RPMI7951 (cell line): Measurements from ENCODE around the gene DOCK4. TPM values are rescaled to one million over a fixed set of nuclear protein-coding genes. Genes with fewer than 3 reads are reported as not detected.
"Not testable (repeated sequence)": the region's sequence is repeated elsewhere in the genome, so short reads cannot be mapped to it uniquely, and the experiment has no call there.

Experiments used
- DNase-seq: peaks from one replicate; pipeline ENCODE4 v3.0.0-alpha.2; 2012; ENCODE audit warnings: low read depth
- total RNA-seq: library from RNA; depleted of rRNA; stranded (reverse); fragments of >200 nt; shearing (Covaris generic); gene quantifications from 2 replicates; pipeline ENCODE4 v1.2.3, GENCODE V29; 2014

DOCK4 gene
- total RNA-seq, 1 experiment from 2014 or later, result 10.8 TPM

GRCh38 chr7:111954474-111955381 lies 251.5 kb downstream of the DOCK4 start:
- no peak for DNase-seq

DNA sequence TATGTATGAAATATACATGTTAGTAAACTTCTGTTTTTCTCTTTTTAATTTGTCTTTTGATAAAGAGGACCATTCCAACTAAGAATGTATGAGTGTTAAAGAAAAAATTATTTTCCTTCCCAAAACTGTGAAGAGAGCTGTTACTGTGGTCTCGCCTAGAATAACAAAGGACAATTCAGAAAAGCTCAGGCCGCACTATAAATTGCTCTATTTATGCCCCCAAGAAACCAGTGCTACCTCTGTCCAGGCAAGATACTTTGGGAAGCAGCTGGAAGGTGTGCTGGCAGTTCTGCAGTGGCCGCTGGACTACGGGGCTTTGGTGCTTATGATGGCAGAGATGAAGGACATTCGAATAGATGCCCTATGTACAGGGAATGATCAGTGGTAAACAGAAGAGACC lies 252.1 kb downstream of the DOCK4 start:
- DNase-seq, result no peak

- peak; percentile 33 for DNase-seq
These were observed 252.6 kb downstream of the DOCK4 start for GRCh38 chr7:111953611-111954010.

DNA sequence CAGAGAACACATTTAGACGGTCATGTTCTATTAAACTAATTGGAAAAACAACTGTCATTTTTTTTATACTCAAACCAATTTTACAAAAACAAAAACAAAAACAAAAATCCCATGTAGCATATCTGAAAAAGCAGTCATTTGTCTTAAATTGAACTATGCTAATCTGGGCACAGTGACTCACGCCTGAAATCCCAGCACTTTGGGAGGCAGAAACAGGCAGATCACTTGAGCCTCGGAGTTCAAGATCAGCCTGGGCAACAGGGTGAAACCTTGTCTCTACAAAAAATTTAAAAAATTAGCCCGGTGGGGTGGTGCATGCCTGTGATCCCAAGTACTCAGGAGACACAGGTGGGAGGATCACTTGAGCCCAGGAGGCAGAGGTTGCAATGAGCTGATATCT lies 253.4 kb downstream of the DOCK4 start:
- DNase-seq, result no peak

DNA sequence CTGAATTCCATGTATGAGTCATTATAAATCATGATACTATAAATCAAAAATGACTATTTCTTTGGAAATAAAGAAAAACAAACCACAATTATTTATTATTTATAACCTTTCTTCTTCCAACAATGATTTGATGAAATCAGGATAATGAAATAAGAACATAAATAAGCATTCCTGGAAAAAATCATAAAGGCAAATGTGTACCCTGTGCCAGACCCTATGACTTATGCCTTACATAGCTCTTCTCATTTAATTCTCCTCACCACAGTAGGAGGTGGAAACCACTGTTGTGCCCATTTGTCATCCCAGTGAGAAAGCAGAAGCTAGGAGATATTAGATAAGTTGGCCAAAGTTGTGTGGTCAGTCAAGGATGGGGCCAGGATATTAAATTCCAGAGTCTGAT lies 255.1 kb downstream of the DOCK4 start:
- no peak for DNase-seq

DNA sequence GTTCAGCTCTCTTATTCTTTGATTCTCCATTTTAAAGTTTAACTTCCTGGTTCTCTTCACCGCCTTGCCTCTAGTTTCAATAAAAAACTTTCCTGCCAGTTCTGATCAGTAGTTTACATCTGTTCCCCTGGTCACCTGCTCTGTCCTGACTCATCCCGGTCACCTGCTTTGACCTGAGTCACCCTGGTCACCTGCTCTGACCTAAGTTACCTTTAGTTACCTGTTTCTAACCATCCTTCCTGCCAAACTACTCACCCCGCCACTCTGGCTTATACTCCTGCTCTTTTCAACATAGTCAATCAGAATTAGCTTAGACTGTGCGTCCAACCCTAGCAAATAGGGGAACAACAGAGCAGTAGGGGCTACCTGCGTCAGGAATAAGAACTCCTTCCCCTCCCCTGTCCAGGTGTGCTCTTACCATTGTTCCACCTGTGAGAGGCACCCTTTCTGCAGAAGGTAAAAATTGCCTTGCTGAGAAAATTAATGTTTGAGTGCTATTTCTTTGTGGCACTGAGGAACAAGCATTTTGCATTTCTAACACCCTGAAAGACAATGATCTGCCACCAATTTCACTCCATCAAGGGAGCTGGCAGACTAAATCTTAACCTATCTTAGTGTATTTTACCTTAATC lies 263.6 kb downstream of the DOCK4 start:
- DNase-seq, result no peak

DNA sequence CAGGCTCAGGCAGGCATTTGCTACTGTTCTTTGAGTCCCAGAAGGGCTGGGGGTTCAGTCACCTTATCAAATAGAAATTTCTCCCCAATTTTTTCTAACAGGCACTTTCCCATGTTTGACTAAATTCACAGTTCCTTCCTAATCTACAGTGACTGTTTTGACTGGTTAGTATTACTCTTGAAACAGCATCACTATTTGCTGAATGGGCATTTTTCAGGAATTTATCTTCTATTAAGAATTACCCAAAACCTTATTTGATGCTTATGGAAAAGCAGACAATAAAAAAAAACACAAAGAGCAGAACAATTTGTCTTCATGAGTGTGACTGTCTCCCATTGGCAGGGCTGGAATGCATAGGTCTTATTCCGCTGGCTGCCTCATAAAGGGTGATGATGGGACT lies 269.0 kb downstream of the DOCK4 start:
- DNase-seq, result no peak

- DNase-seq, result peak; percentile 24
These were observed 272.6 kb downstream of the DOCK4 start for GRCh38 chr7:111933609-111934008.

DNA sequence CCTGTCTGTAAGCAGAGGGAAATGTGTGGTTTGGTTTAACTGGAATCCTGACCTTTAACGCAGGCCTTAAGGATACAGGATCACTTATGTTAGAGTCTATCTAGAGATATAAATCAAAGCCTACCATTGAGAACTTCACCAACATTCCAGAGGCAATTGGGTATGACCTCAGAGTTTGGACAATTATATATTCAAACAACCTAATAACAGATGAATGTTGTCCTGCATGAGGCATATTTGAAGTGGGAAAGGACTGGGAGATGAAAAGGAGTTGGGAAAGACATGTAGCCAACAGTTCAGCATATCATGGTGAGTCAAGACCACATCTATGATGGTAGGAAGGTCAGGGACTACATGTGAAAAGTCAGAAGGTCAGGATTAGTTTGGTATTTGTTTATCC lies 274.2 kb downstream of the DOCK4 start:
- peak; percentile 69 for DNase-seq

DNA sequence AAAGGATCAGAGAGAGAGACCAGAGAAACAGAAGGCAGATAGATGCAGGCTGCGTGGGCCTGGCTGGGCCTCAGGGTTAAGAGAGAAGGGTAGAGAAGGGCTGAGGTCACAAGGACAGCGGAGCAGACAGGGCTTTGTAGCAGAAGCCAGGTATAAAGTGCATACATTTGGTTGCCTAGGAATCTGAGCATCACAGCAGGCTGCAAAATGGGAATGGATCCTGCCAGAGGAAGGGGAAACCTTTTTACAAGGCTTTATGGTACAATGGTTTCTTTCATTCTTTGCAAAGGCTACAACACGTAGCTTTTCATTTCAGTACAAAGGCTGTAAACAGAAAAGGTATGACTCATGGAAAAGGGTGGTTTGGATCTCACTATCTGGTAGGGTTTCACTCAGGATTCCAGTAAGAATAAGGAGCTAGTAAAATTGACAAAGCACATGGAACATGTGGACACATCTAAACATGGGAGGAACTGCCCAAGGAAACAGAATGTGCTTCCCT lies 275.1 kb downstream of the DOCK4 start:
- peak; percentile 81 for DNase-seq

GRCh38 chr7:111929264-111929663 lies 276.9 kb downstream of the DOCK4 start:
- no peak for DNase-seq

DNA sequence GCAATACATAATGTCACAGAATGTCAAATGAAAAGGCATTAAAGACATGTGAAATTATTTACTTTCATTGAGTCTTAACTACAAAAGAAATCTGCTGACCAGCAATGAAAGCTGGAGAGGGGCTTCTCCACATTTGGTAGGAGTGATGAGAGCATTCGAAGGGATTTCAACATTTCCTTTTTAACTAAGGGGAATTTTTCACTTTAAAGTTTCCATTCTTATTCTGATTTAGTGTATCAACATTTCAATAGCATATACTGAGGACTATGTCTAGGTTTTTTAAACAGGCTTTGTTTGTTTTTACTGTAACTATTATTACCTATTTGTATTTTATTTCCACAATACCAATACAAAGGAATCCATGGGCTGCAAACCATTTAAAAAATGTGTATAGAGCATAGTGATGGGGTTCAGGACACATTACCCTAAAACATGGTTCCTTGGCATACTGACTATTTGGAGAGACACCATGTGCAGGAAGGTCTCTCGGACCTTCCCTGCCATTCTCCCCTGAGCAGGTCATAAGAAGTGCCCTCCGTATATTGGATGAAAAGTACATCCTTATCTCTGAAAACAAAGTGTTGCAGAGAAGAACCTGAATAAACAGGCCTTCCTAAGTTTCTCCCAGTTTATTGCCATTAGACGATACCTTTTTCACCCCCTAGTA lies 278.7 kb downstream of the DOCK4 start:
- no peak for DNase-seq

DNA sequence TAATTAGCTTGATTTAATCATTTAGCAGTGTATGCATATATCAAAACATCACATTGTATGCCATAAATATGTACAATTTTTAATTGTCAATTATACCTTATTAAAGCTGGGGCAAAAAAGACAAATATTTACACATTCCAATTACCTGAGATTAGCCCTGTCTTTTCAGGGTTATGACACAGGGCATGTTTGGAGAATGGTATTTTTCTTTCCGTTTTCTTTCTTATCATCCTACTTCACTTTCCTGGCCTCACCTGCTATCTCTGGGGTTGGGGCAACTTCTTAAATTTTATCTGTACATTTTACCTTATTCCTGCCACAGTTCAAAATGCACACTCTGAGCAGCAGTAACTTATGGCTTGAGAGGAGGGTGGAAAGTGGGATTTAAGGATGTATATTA lies 285.9 kb downstream of the DOCK4 start:
- no peak for DNase-seq

DNA sequence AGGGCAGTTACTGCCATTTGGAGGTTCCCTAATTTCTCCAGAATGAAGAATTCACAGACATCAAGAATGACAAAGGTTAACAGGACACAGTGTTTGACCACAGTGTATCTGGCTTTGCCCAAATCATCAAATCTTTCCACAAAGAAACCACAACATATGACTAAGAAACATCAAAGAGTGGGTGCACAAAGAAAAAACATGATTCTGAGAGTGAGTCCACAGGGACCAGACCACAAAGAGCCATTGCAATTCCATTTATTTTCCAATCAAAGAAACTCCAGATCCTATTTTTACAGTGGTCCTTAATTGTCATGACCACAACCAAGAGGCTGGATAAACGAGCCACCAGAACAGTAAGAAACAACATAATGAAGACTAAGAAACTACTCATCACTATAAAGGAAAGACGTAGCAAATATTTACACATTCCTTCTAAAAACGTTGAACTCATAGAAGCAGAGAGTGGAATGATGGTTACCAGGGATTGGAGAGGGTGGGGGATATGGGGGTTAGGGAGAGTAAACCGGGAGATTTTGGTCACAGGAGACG lies 286.5 kb downstream of the DOCK4 start:
- DNase-seq, result peak; percentile 93

DNA sequence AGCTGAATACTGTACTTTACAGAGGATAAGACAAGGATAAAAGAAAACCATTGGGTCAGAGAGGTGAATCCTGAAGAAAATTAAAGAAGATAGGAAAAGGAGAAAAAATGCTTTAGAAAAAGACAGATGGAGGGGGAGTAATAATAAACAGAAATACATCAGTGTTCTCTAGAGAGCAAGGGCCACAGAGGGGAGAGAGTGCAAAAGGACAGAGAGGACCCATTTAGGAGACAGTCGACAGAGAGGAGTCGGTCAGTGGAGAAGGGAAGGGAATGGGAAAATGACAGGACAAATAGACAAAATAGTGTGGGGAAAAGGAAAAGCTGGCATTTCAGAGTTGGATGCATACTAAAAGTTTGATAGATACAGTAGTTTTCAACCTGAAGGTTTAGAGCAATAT lies 287.0 kb downstream of the DOCK4 start:
- no peak for DNase-seq

DNA sequence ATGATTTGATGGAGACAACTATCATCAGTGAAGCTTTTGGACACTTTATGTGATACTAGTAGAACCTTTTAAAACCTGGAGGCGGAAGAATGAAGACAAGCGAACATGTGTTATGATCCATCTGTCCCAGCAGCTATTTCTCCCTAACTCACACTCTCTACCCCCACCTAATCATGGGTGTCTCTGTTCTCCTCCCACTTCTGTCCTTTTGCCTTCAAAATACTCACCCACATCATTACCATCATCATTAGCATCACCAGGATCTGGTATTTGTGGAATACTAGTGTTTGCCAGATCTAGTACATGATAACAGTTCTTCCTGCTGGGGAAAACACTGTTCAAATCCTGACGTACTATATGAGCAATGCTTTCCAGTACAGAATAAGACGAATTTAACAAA lies 287.7 kb downstream of the DOCK4 start:
- DNase-seq, result no peak

GRCh38 chr7:111917404-111917803 lies 288.8 kb downstream of the DOCK4 start:
- DNase-seq, result not testable (repeated sequence)

- no peak for DNase-seq
These were observed 291.9 kb downstream of the DOCK4 start for GRCh38 chr7:111914291-111914690.

DNA sequence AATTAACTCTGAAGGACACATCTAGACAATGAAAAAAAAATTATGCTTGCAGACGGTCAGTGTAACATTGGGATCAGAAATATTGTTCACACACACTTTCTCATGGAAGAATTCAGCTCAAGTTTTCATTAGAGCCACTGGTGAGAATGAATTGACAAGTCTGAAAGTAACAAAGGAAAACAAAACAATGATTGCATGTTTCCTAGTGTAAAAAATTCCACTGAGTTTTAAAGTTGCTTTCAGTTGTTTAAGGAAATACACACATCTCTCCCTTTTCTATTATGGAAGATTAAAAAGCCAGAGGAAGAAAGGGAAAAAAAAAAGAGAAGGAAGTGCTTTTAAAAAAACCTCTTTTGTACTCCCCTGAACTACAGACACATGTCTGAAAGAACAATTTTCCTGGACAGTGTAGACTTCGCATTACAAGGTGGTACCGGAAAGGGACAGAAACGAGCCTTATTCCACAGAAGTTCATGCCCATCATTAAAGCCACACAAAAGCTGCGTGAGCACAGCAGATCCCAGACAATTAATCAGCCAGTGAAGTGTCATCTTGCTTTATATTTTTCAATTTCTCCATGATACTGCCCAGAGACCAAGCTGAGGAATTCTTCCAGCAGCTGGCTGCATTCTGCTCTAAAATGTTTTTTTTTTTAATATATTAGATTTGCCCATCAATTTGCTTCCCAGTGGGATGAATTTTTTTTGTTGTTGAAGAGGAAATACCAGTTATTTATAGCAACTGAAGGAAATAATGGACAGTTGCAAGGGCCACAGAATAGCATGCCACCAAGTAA lies 294.8 kb downstream of the DOCK4 start:
- DNase-seq, result no peak

GRCh38 chr7:111910656-111911055 lies 295.5 kb downstream of the DOCK4 start:
- DNase-seq, result no peak

- not testable (repeated sequence) for DNase-seq
These were observed 297.5 kb downstream of the DOCK4 start for GRCh38 chr7:111908673-111909072.
